GM12878 (cell line): ENCODE data around the gene HYCC2. TPM values are rescaled to one million over a fixed set of nuclear protein-coding genes. Genes with fewer than 3 reads are reported as not detected.
"Not testable (repeated sequence)": the region's sequence is repeated elsewhere in the genome, so short reads cannot be mapped to it uniquely, and the experiment has no call there.

Source experiments
- ATAC-seq: fragments of 200-7000 bp; cut with Tn5 transposase; 3 replicates; pipeline ENCODE4 v1.9.1; 2020; ENCODE audit warnings: mild to moderate bottlenecking, moderate library complexity
- BruUV-seq: library from RNA; stranded (reverse); fragments of 400-500 nt; replicated peaks from 2 replicates; lab custom pipeline; 2021; lab: Mats Ljungman, UMichigan
- CTCF ChIA-PET: fragments of 300-600 bp; sonication (Branson Sonifier 250); formaldehyde crosslinking; extraction: SDS; loops from one replicate; lab custom pipeline; 2021; ENCODE audit warnings: inconsistent platforms; lab: Yijun Ruan, JAX
- POLR2A ChIA-PET: fragments of 350-600 bp; formaldehyde crosslinking; extraction: SDS; loops from one replicate; lab custom pipeline; 2021; ENCODE audit warnings: inconsistent platforms; lab: Charles Lee
- RAD21 ChIA-PET: fragments of 300-600 bp; sonication (Branson Sonifier 250); formaldehyde crosslinking; loops from one replicate; lab custom pipeline; 2023; ENCODE audit warnings: antibody characterized with exemption; ENCODE audit not compliant: unreplicated experiment; lab: Charles Lee
- SMC1A ChIA-PET: fragments of 300-600 bp; sonication (Branson Sonifier 250); formaldehyde crosslinking; loops from one replicate; lab custom pipeline; 2023; ENCODE audit not compliant: unreplicated experiment, uncharacterized antibody; lab: Charles Lee
- DNase-seq: peaks from one replicate; pipeline ENCODE4 v3.0.0-alpha.2; 2011; ENCODE audit warnings: low read depth, low spot score
- FAIRE-seq: peaks from 3 replicates; lab custom pipeline; 2011; peaks lifted over from hg19 to GRCh38; lab: Jason Lieb, UNC
- H2AFZ ChIP-seq: 2 replicates; pipeline ENCODE4 v1.6.0; 2011; ENCODE audit warnings: low read depth, low read length, control low read depth; ENCODE audit not compliant: control insufficient read depth
- H3K27ac ChIP-seq: 2 replicates; pipeline ENCODE4 v1.5.1; 2011; ENCODE audit warnings: control low read depth; ENCODE audit not compliant: control insufficient read depth, insufficient read depth
- H3K27me3 ChIP-seq, 2 experiments: replicated peaks in 1 of 2; 2 replicates each; pipeline versions ENCODE4 v1.6.0 to v1.6.1; 2011; ENCODE audit warnings: low read length in 1 of 2; ENCODE audit not compliant: control insufficient read depth in 2 of 2, insufficient read depth in 2 of 2
- H3K36me3 ChIP-seq, 2 experiments: 2 replicates each; pipeline ENCODE4 v1.5.1; 2011; ENCODE audit warnings: low read length in 1 of 2; ENCODE audit not compliant: control insufficient read depth in 2 of 2, insufficient read depth in 2 of 2
- H3K4me1 ChIP-seq: 2 replicates; pipeline ENCODE4 v1.6.1; 2011; ENCODE audit warnings: mild to moderate bottlenecking, low read length, moderate library complexity, mixed read lengths; ENCODE audit not compliant: control insufficient read depth, insufficient read depth
- H3K4me2 ChIP-seq: 2 replicates; pipeline ENCODE4 v1.6.0; 2011; ENCODE audit warnings: control low read depth; ENCODE audit not compliant: control insufficient read depth, insufficient read depth
- H3K4me3 ChIP-seq: fragments of 200-600 bp; sonication (generic); 2 replicates; pipeline ENCODE4 v1.5.1; 2016
- H3K79me2 ChIP-seq: 2 replicates; pipeline ENCODE4 v1.6.0; 2011; ENCODE audit warnings: low read length; ENCODE audit not compliant: control insufficient read depth, insufficient read depth
- H3K9ac ChIP-seq: 2 replicates; pipeline ENCODE4 v1.8.0; 2011; ENCODE audit warnings: low read length, control low read depth, mixed read lengths; ENCODE audit not compliant: control insufficient read depth, insufficient read depth
- H3K9me3 ChIP-seq: replicated peaks from 3 replicates; pipeline ENCODE4 v1.5.1; 2011; ENCODE audit warnings: mild to moderate bottlenecking, low read length; ENCODE audit not compliant: control insufficient read depth, insufficient read depth
- H4K20me1 ChIP-seq: 2 replicates; pipeline ENCODE4 v1.6.0; 2011; ENCODE audit not compliant: control insufficient read depth, insufficient read depth
- CREM ChIP-seq: IDR thresholded peaks from 2 replicates; pipeline ENCODE4 v1.6.1; 2014; ENCODE audit warnings: antibody characterized with exemption, low read depth
- ESRRA ChIP-seq: IDR thresholded peaks from 2 replicates; pipeline ENCODE4 v1.6.1; 2012; ENCODE audit warnings: mild to moderate bottlenecking, low read length, improper control_type of control experiment
- FOXK2 ChIP-seq: fragments of 450-650 bp; IDR thresholded peaks from 2 replicates; pipeline ENCODE4 v1.6.1; 2017; ENCODE audit warnings: mild to moderate bottlenecking, moderate library complexity
- POLR2AphosphoS5 ChIP-seq: IDR thresholded peaks from 2 replicates; pipeline ENCODE4 v1.6.1; 2011; ENCODE audit warnings: mild to moderate bottlenecking, low read length, inconsistent platforms
- SREBF1 ChIP-seq: IDR thresholded peaks from 2 replicates; pipeline ENCODE4 v1.6.1; 2012; ENCODE audit warnings: mild to moderate bottlenecking, low read length
- SREBF2 ChIP-seq: IDR thresholded peaks from 2 replicates; pipeline ENCODE4 v1.6.1; 2012; ENCODE audit warnings: mild to moderate bottlenecking, low read length
- WGBS: methylation state at CpG from one replicate; pipeline ENCODE4 v1.1.6; 2016; ENCODE audit warnings: low lambda C conversion rate; ENCODE audit not compliant: insufficient replicate concordance, insufficient coverage; ENCODE audit errors: missing lambda C conversion rate; 5-methylcytosine and 5-hydroxymethylcytosine counted together
- in situ Hi-C: fragments of 300-500 bp; cut with MboI; formaldehyde crosslinking; loops from 9 replicates; pipeline ENCODE4 v1.14.3; 2018; ENCODE audit warnings: mixed read lengths
- intact Hi-C: fragments of 100-400 bp; cut with micrococcal nuclease; formaldehyde crosslinking; loops from one replicate; pipeline ENCODE4 v1.14.2; 2022; ENCODE audit not compliant: unreplicated experiment
- polyA plus RNA-seq, 11 experiments: library from polyadenylated mRNA; depleted of rRNA in 4 of 11; unstranded in 6 of 11; stranded (reverse) in 5 of 11; fragments of >200 nt; fragmentation: Nextera tagmentation in 4 of 11; fragmentation: Illumina TruSeq in 1 of 11; extraction: Ambion mirVana in 4 of 11; extraction: Trizol in 1 of 11; gene quantifications; 1 replicate in 1 of 11; 2 replicates in 10 of 11; pipeline versions ENCODE4 v1.2.1 to v1.2.3, GENCODE V29; 2011 to 2016; ENCODE audit warnings: inconsistent platforms in 2 of 11, missing spikeins in 2 of 11, low read depth in 1 of 11
- total RNA-seq, 4 experiments: library from RNA; depleted of rRNA in 3 of 4; stranded (reverse); fragments of >200 nt in 3 of 4; fragmentation: Illumina TruSeq in 1 of 4; extraction: Trizol in 1 of 4; gene quantifications; 2 replicates each; pipeline versions ENCODE4 v1.2.1 to v1.2.3, GENCODE V29; 2013 to 2021

HYCC2 gene
- total and polyA plus RNA-seq, 10 of the 15 experiments (the other 5 are each of a cell fraction or from before 2014, with no cell fraction given) = 3.4 to 17.4 (median 8.0) TPM

DNA sequence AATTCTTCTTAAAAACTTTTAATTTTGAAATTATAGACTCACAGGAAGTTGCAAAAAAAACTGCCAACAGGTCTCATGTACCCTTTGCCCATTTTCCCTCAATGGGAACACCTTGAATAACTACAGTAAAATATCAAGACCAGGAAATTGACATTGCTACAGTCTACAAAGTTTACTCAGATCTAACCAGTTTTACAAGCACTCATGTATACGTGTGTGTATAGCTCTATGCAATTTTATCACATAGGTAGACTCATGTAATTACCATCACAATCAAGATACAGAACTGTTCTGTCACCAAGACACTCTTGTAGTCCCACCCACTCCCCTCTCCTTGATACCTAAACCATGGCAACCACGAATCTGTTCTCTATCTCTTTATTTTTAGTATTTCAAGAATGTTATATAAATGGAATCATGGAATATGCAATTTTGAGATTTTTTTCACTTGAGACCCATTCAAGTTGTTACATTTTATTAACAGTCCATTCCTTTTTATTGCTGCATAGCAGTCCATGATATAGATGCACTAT lies 6.6 kb downstream of the HYCC2 start:
- TF ChIP-seq ESRRA (no peak), SREBF1 (no peak), POLR2AphosphoS5 (no peak), FOXK2 (no peak), SREBF2 (no peak), CREM (no peak)
- TF ChIP-seq, all 136 proteins: peak for 0
- FAIRE-seq (no peak), ATAC-seq (no peak), DNase-seq (no peak)
- intact Hi-C loops (no loop called here), in situ Hi-C loops (loop anchor here (10.0 kb wide), 1 partner anchor 350 kb away; no protein-coding TSS in a partner anchor)
- Histone ChIP-seq H3K9ac (no peak overlapping the region), H2AFZ (no peak overlapping the region), H3K27ac (no peak overlapping the region), H4K20me1 (no peaks in the 10 kb centered on the region), H3K9me3 (no peaks in the 10 kb centered on the region), H3K4me1 (no peaks in the 10 kb centered on the region), H3K79me2 (peaks cover 53% of the 10 kb centered on the region), H3K4me2 (no peak overlapping the region; the same call in 1 of the 2 replicates), H3K4me3 (no peak overlapping the region), H3K36me3 (no peaks in the 10 kb centered on the region), H3K27me3 (no peaks in the 10 kb centered on the region)
- POLR2A ChIA-PET = interaction anchor here (1.8 kb wide), 1 partner anchor 102 kb away, joined by 6 read pairs; the partner anchor contains the start of gene ORC2
- SMC1A ChIA-PET = interaction anchor here (1.0 to 7.8 kb wide), 7 partner anchors 44 to 249 kb away, joined by 3 to 144 read pairs (median 5); partner anchors contain the start of gene ORC2
- WGBS = 91% methylated on average over 2 of the region's 2 CpGs
- CTCF ChIA-PET = interaction anchor here (1.2 to 8.2 kb wide), 4 partner anchors 16 to 167 kb away, joined by 3 to 256 read pairs (median 6); partner anchors contain the start of gene ORC2
- BruUV-seq = no TSS peak
- RAD21 ChIA-PET = interaction anchor here (0.8 to 1.7 kb wide), 3 partner anchors 101 to 163 kb away, joined by 3 to 4 read pairs (median 4); partner anchors contain the start of gene ORC2

GRCh38 chr2:201063516-201063915 lies 8.0 kb downstream of the HYCC2 start:
- CTCF ChIA-PET = interaction anchor here (1.5 kb wide), 1 partner anchor 101 kb away, joined by 3 read pairs; no protein-coding TSS in a partner anchor
- 31% methylated on average over 5 of the region's 5 CpGs for WGBS
- not testable (repeated sequence) for ATAC-seq

More at GRCh38 chr2:201063516-201063915, 8.0 kb downstream of the HYCC2 start:
- H3K4me3 ChIP-seq, H3K9ac ChIP-seq, H3K9me3 ChIP-seq, DNase-seq, H3K36me3 ChIP-seq, intact Hi-C loops, BruUV-seq, H3K27me3 ChIP-seq, H3K27ac ChIP-seq, H3K4me1 ChIP-seq, H2AFZ ChIP-seq, FAIRE-seq, H4K20me1 ChIP-seq, H3K4me2 ChIP-seq, POLR2A ChIA-PET, RAD21 ChIA-PET: not testable (repeated sequence)
- SMC1A ChIA-PET = interaction anchor here (2.1 to 7.8 kb wide), 2 partner anchors 42 to 98 kb away, joined by 6 to 80 read pairs; partner anchors contain the start of gene ORC2
- peaks cover 40% of the 10 kb centered on the region for H3K79me2 ChIP-seq
- in situ Hi-C loops = loop anchor here (10.0 kb wide), 1 partner anchor 349 kb away; no protein-coding TSS in a partner anchor
